Keratinocyte (primary cell): Measurements from ENCODE around the gene MIOX. TPM values are rescaled to one million over a fixed set of nuclear protein-coding genes. Genes with fewer than 3 reads are reported as not detected.

Source experiments
- DNase-seq: peaks from one replicate; pipeline ENCODE4 v3.0.0-alpha.2; 2011; ENCODE audit warnings: low read depth, missing footprints, low spot score
- FAIRE-seq: peaks from 2 replicates; lab custom pipeline; 2011; peaks lifted over from hg19 to GRCh38; lab: Jason Lieb, UNC
- H2AFZ ChIP-seq: 2 replicates; pipeline ENCODE4 v1.6.0; 2012; ENCODE audit warnings: low read length, control low read depth, inconsistent platforms; ENCODE audit not compliant: control insufficient read depth
- H3K27ac ChIP-seq: 2 replicates; pipeline ENCODE4 v1.5.1; 2011; ENCODE audit warnings: low read length; ENCODE audit not compliant: control insufficient read depth, insufficient read depth
- H3K27me3 ChIP-seq: 3 replicates; pipeline ENCODE4 v1.6.0; 2011; ENCODE audit warnings: low read length; ENCODE audit not compliant: control insufficient read depth, insufficient read depth; ENCODE audit errors: extremely low read depth
- H3K36me3 ChIP-seq, 2 experiments: 2 replicates in 1 of 2; 3 replicates in 1 of 2; pipeline ENCODE4 v1.5.1; 2011; ENCODE audit warnings: low read length in 2 of 2, mild to moderate bottlenecking in 1 of 2; ENCODE audit not compliant: control insufficient read depth in 2 of 2, insufficient read depth in 2 of 2; ENCODE audit errors: extremely low read depth in 1 of 2
- H3K4me1 ChIP-seq: 3 replicates; pipeline ENCODE4 v1.5.1; 2011; ENCODE audit warnings: low read length; ENCODE audit not compliant: control insufficient read depth, insufficient read depth; ENCODE audit errors: extremely low read depth
- H3K4me2 ChIP-seq: 3 replicates; pipeline ENCODE4 v1.6.0; 2011; ENCODE audit warnings: low read depth, low read length; ENCODE audit not compliant: control insufficient read depth, insufficient read depth; ENCODE audit errors: extremely low read depth
- H3K4me3 ChIP-seq, 3 experiments: fragments of 200-600 bp in 1 of 3; sonication (generic) in 1 of 3; 2 replicates in 2 of 3; 3 replicates in 1 of 3; pipeline ENCODE4 v1.5.1; 2011 to 2016; ENCODE audit warnings: low read length in 3 of 3, mild to moderate bottlenecking in 3 of 3, control low read depth in 2 of 3, inconsistent platforms in 1 of 3, low read depth in 1 of 3, mixed read lengths in 1 of 3, mixed run types in 1 of 3, moderate library complexity in 1 of 3; ENCODE audit not compliant: control insufficient read depth in 2 of 3, insufficient read depth in 2 of 3; ENCODE audit errors: extremely low read depth in 1 of 3
- H3K79me2 ChIP-seq: 2 replicates; pipeline ENCODE4 v1.6.0; 2012; ENCODE audit warnings: low read length; ENCODE audit not compliant: control insufficient read depth, insufficient read depth
- H3K9ac ChIP-seq: 3 replicates; pipeline ENCODE4 v1.6.0; 2011; ENCODE audit warnings: low read length; ENCODE audit not compliant: control insufficient read depth, insufficient read depth; ENCODE audit errors: extremely low read depth
- H3K9me1 ChIP-seq: 3 replicates; pipeline ENCODE4 v1.6.0; 2011; ENCODE audit warnings: low read length; ENCODE audit not compliant: control insufficient read depth, insufficient read depth; ENCODE audit errors: extremely low read depth
- H3K9me3 ChIP-seq: 2 replicates; pipeline ENCODE4 v1.5.1; 2012; ENCODE audit warnings: low read depth, low read length; ENCODE audit not compliant: control insufficient read depth
- H4K20me1 ChIP-seq: 3 replicates; pipeline ENCODE4 v1.6.0; 2011; ENCODE audit warnings: low read length; ENCODE audit not compliant: control insufficient read depth, insufficient read depth; ENCODE audit errors: extremely low read depth
- CTCF ChIP-seq, 3 experiments: IDR thresholded peaks in 1 of 3; conservative IDR thresholded peaks in 1 of 3; optimal IDR thresholded peaks in 1 of 3; 2 replicates in 2 of 3; 3 replicates in 1 of 3; pipeline versions ENCODE3 to v1.5.1; 2011; ENCODE audit warnings: low read length in 3 of 3, mild to moderate bottlenecking in 3 of 3, moderate library complexity in 2 of 3, control low read depth in 1 of 3, inconsistent platforms in 1 of 3; ENCODE audit not compliant: insufficient read depth in 2 of 3; ENCODE audit errors: extremely low read depth in 1 of 3
- EZH2 ChIP-seq: IDR thresholded peaks from one replicate; pipeline ENCODE4 v1.6.1; 2012; ENCODE audit warnings: inconsistent platforms, mild to moderate bottlenecking, low read length, moderate library complexity
- dilution Hi-C: fragments of 300-500 bp; cut with MboI; formaldehyde crosslinking; loops from one replicate; pipeline ENCODE4 v1.7.0; 2020; ENCODE audit warnings: low sequenced_read_pairs; ENCODE audit not compliant: extremely low pct_ligation_motif_present
- polyA plus RNA-seq, 5 experiments: library from polyadenylated mRNA; depleted of rRNA in 3 of 5; stranded (reverse) in 3 of 5; stranded (forward) in 1 of 5; unstranded in 1 of 5; fragments of >200 nt; gene quantifications; 1 replicate in 1 of 5; 2 replicates in 3 of 5; 3 replicates in 1 of 5; pipeline versions ENCODE4 v1.2.1 to v1.2.3, GENCODE V29; 2011 to 2012; ENCODE audit warnings: missing spikeins in 2 of 5, low read depth in 1 of 5, low replicate concordance in 1 of 5

MIOX gene
- polyA plus RNA-seq, 1 donor (not counting 4 experiments of a cell fraction or from before 2014, with no cell fraction given), result not detected

- Histone ChIP-seq H2AFZ (no peak overlapping the region), H3K9me1 (no peaks in the 10 kb centered on the region), H3K9ac (no peak overlapping the region), H3K27me3 (no peaks in the 10 kb centered on the region), H3K4me3 (no peak overlapping the region), H3K79me2 (peaks cover 11% of the 10 kb centered on the region), H3K27ac (no peak overlapping the region), H4K20me1 (no peaks in the 10 kb centered on the region), H3K36me3 (peaks cover 6 to 17% of the 10 kb centered on the region in 2 experiments), H3K4me1 (peaks cover 12% of the 10 kb centered on the region), H3K4me2 (no peak overlapping the region), H3K9me3 (no peaks in the 10 kb centered on the region)
- FAIRE-seq (no peak), DNase-seq (no peak)
- TF ChIP-seq CTCF (optimal IDR thresholded peaks at IDR 0.05 in 1 of 3, IDR thresholded peaks at IDR 0.05 in 1 of 3, conservative IDR thresholded peaks at IDR 0.05 in 1 of 3; ENCODE audit: extremely low read depth in 1 of 3, insufficient read depth in 2 of 3, low read length in 3 of 3) (no peak), EZH2 (no peak)
- dilution Hi-C loops, result no loop called here
Observed at GRCh38 chr22:50502096-50502495, 15.4 kb downstream of the MIOX start.

- TF ChIP-seq EZH2 (no peak), CTCF (optimal IDR thresholded peaks at IDR 0.05 in 1 of 3, IDR thresholded peaks at IDR 0.05 in 1 of 3, conservative IDR thresholded peaks at IDR 0.05 in 1 of 3; ENCODE audit: extremely low read depth in 1 of 3, insufficient read depth in 2 of 3, low read length in 3 of 3) (no peak)
- no peak overlapping the region for H3K4me3 ChIP-seq
- no peak overlapping the region for H3K4me2 ChIP-seq
- peaks cover 13% of the 10 kb centered on the region for H3K79me2 ChIP-seq
- H3K4me1 ChIP-seq, result peaks cover 12% of the 10 kb centered on the region
- H4K20me1 ChIP-seq, result no peaks in the 10 kb centered on the region
- H2AFZ ChIP-seq, result no peak overlapping the region
- peaks cover 6 to 17% of the 10 kb centered on the region in 2 experiments for H3K36me3 ChIP-seq
- no peaks in the 10 kb centered on the region for H3K9me1 ChIP-seq
- dilution Hi-C loops, result no loop called here
- no peak overlapping the region for H3K9ac ChIP-seq
- H3K27ac ChIP-seq, result no peak overlapping the region
- FAIRE-seq (no peak), DNase-seq (no peak)
- no peaks in the 10 kb centered on the region for H3K27me3 ChIP-seq
- H3K9me3 ChIP-seq, result no peaks in the 10 kb centered on the region
Observed at GRCh38 chr22:50502628-50503474, 16.2 kb downstream of the MIOX start.
